ENCODE data around the gene ASF1B.
A peak's percentile ranks its signal among the peaks of the same experiment; 100 is the strongest.

Gene ASF1B

DNA sequence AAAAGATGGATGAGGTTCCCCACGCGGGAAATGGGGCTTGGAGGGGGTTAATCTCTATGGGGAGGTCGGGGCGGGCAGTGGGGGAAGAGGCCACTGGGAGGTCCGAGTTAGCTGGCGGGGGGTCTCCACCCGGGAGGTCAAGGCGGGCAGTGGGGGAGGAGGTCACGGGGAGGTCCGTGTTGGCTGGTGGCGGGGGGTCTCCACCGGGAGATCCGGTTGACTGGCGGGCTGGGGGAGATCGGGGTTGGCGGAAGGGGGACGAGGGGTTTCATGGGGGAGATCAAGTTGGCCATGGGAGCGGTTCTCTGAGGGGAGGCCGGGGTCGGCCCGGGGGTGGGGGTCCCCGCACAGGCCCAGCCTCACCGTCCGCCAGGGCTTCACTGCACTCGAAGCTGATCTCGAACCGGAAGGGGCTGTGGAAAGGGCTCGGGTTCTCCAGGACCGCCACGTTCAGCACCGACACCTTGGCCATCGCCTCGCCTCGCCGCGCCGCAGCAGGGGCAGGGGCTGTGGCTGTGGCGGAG is 342 bp downstream of the ASF1B start:
- no peak for TF ChIP-seq POLR2A (IDR thresholded peaks at IDR 0.05; ENCODE audit: low read depth, low read length)
- DNase-seq (ENCODE audit: insufficient read length, low spot score) (no peak), FAIRE-seq (no peak)

GRCh38 chr19:14135355-14135754 is 1.0 kb downstream of the ASF1B start:
- FAIRE-seq: no peak
- DNase-seq (ENCODE audit: insufficient read length, low spot score): no peak
- no peak for TF ChIP-seq POLR2A (IDR thresholded peaks at IDR 0.05; ENCODE audit: low read depth, low read length)

GRCh38 chr19:14127929-14128509 is 8.4 kb downstream of the ASF1B start:
- TF ChIP-seq POLR2A (IDR thresholded peaks at IDR 0.05; ENCODE audit: low read depth, low read length): no peak
- FAIRE-seq (no peak), DNase-seq (ENCODE audit: insufficient read length, low spot score) (no peak)

- FAIRE-seq: no peak
- no peak for TF ChIP-seq POLR2A (IDR thresholded peaks at IDR 0.05; ENCODE audit: low read depth, low read length)
- DNase-seq (ENCODE audit: insufficient read length, low spot score): no peak
These were observed 9.2 kb downstream of the ASF1B start for GRCh38 chr19:14127176-14127575.

DNA sequence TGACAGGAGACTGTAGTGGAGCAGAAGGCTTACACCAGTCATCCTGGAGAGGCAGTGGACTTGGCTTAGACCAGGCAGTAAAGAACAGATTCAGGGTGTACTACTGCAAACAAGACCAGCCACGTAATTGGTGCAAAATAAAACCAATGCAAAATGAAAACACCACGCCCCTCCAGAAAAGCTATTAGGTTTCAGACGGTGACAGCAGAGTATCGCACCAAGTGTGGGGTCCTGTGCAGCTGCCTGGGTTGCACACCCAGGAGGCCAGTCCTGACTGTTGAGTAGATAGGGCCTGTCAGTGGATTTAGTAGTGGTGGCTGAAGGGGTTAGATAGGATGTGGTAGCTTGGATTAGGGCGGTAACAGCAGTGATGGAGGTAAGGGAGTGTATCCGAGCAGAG is 13.5 kb downstream of the ASF1B start:
- FAIRE-seq (no peak), DNase-seq (ENCODE audit: insufficient read length, low spot score) (no peak)
- no peak for TF ChIP-seq POLR2A (IDR thresholded peaks at IDR 0.05; ENCODE audit: low read depth, low read length)

GRCh38 chr19:14120497-14120780 is 15.9 kb downstream of the ASF1B start:
- no peak for TF ChIP-seq POLR2A (IDR thresholded peaks at IDR 0.05; ENCODE audit: low read depth, low read length)
- no peak for FAIRE-seq
- DNase-seq (ENCODE audit: insufficient read length, low spot score): no peak

DNA sequence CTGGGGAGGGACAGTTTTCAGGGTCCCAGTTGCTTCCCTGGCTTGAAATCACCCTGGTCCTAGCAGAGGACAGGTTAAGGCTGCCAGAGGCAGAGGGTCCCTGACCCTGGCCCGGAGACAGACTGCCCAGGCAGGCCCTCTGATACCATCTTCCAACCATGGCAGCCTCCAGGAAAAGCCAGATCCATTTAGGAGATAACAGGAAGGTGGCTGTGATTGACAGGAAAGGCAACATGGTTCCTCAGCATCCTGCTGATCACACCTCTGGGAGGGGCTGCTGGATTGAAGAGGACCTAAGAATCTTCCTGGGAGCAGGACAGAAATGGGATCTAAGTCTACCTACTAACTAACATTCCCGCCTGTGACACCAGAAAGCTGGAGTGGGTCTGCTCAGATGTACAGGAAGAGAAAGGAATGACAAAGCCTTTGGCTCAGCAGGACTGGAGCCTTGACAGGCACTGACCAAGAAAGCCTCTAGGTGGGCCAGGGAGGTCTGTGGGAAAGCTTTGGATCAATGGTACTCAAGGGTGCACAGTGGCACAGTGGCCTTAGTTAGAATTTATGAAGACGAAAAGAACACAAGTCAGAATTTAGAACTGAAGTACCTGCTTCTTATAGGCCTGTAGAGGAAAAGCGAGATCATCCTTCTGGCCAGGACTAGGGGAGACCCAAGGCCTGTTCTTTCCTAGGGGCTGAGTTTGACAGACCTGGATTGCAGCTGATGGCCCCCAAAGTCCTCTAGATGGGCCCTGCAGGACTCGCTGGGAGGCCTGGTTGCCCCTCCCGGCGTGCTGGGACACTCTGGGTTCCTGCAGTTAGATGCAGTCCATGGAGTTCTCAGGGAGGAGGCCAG is 16.5 kb downstream of the ASF1B start:
- TF ChIP-seq POLR2A (IDR thresholded peaks at IDR 0.05; ENCODE audit: low read depth, low read length): no peak
- FAIRE-seq (no peak), DNase-seq (ENCODE audit: insufficient read length, low spot score) (no peak)

DNA sequence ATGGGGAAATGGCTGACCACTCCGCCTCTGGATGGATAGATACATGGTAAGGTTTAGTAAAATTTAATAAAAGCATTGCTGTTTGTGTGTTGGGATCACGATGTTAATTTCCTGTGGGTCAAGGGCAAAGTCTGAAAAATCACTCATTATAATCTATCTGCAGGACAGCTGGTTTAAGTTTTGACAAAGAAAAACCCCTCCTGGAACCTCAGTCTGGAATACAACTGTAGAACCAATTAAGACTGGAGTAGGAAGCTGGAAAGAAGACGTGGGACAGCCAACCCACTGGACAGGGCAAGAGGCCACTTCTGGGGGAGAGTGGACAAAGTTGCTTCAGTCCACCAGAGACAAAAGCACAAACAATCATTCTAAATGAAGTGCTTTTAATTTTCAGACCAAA is 17.2 kb downstream of the ASF1B start:
- TF ChIP-seq POLR2A (IDR thresholded peaks at IDR 0.05; ENCODE audit: low read depth, low read length): no peak
- DNase-seq (ENCODE audit: insufficient read length, low spot score) (no peak), FAIRE-seq (no peak)

DNA sequence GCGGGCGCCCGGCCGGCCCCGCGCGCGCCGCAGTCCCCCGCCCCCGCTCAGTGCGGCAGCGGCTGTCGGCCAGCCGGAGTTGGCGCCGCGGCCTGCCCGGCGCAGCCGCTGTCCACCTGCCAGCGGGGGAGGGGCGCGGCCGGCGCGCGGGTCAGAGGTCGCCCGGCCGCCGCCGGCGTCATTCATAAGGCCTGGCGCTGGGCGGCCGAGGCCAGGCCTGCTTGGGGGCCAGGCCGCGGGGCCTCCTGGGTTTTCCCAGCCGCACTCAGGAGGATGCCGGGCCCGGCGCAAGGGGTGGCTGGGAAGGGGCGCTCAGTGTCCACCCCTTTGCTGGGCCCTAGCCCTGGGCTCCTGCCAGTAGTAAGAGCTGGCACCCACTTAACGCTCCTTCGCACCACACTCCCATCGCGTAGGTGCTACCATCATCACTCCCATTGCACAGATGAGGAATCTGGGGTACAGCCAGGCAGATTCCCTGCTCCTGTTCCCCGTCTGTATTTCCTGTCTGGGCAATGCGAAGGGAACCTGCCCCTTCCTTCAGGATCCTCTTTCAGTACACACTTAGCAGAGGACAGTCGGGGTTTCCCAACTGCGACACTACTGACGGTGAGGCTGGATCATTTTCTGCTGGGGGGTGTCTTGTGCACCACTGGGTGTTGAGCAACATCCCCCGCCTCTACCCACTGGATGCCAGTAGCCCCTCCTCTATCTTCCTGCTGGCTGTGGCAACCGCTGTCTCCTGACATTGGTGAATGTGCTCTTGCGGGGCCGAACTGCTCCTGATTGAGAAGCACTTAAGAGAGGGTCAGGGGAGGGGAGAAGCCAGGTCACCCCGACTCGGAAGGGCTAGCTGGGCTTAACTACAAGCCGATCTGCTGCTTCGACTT is 18.0 kb downstream of the ASF1B start:
- FAIRE-seq: no peak
- DNase-seq (ENCODE audit: insufficient read length, low spot score): no peak
- 0 out of 2 replicates have a peak, but pooled peaks have one; percentile 25 for TF ChIP-seq POLR2A (IDR thresholded peaks at IDR 0.05; ENCODE audit: low read depth, low read length)

- TF ChIP-seq POLR2A (IDR thresholded peaks at IDR 0.05; ENCODE audit: low read depth, low read length): peak; percentile 40; the same call in 1 of the 2 replicates
- FAIRE-seq (no peak), DNase-seq (ENCODE audit: insufficient read length, low spot score) (peak; percentile 99)
These were observed 18.7 kb downstream of the ASF1B start, which contains the start of gene PRKACA for GRCh38 chr19:14117668-14118164. Gene PRKACA (minus strand): TSS chr19:14117762. CDS start chr19:14117547, 215 bp downstream.

DNA sequence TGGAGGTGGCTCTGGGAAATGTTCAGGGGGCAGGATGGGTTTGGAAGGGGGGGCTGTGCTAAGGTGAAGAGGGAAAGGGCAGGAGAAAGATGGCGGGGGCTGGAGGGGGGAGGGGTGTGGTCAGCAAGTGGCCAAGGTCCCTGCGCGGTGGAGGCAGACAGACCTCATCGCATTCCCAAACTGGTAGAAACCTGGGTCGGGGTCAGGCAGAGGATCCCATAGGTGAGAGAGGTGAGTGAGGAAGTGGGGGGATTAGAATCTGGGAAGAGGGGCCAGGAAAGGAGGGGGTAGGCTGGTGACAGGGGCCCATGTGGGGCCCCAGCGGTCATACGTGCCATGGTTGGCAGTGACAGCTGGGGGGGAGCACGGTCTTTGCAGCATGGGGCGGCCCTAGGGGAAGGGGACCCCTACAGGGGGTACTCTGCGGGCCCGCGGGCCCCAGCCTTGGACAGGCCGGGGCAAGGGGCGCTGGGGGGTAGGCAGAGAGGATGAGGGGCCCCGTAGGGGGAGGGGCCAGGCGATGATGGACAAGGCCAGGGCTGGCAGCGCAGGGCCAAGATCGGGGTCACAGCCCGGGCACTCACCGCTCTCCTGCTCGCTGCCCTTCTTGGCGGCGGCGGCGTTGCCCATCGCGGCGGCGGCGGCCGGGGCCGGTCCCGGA is 19.3 kb downstream of the ASF1B start:
- no peak for DNase-seq (ENCODE audit: insufficient read length, low spot score)
- no peak for FAIRE-seq

GRCh38 chr19:14116525-14116917 is 19.9 kb downstream of the ASF1B start:
- DNase-seq (ENCODE audit: insufficient read length, low spot score) (no peak), FAIRE-seq (no peak)
- TF ChIP-seq POLR2A (IDR thresholded peaks at IDR 0.05; ENCODE audit: low read depth, low read length): no peak

More for the DNA sequence above, 19.3 kb downstream of the ASF1B start:
- no peak for TF ChIP-seq POLR2A (IDR thresholded peaks at IDR 0.05; ENCODE audit: low read depth, low read length)

DNA sequence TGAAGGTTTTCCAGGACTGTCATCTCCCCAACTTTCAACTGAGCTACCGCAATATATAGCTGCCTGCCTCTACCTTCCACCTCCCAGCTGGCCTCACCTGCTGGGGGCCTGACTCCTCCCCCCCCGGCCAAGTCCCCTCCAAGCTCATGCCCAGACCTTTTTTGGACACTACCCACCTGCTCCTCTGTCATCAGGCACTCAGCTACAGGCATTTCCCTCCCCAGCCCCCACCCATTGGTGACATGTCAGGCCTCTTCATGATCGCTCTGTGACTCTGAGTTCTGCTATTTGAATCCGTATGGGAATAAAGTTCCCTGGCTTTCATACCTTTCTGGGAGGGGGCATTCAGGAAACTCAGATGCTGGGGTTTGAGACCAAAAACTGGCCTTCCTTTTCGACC is 20.6 kb downstream of the ASF1B start:
- DNase-seq (ENCODE audit: insufficient read length, low spot score) (no peak), FAIRE-seq (no peak)
- TF ChIP-seq POLR2A (IDR thresholded peaks at IDR 0.05; ENCODE audit: low read depth, low read length): no peak

Measured in H54 (cell line).